SH-SY5Y (cell line): ENCODE results near the gene YY1.

Source experiments
- GATA2 ChIP-seq: IDR thresholded peaks from 2 replicates; pipeline ENCODE4 v1.6.1; 2011; ENCODE audit warnings: mild to moderate bottlenecking, low read depth, low read length
- GATA3 ChIP-seq: IDR thresholded peaks from 2 replicates; pipeline ENCODE4 v1.6.1; 2011; ENCODE audit warnings: low read depth, mild to moderate bottlenecking, low read length, moderate library complexity

DNA sequence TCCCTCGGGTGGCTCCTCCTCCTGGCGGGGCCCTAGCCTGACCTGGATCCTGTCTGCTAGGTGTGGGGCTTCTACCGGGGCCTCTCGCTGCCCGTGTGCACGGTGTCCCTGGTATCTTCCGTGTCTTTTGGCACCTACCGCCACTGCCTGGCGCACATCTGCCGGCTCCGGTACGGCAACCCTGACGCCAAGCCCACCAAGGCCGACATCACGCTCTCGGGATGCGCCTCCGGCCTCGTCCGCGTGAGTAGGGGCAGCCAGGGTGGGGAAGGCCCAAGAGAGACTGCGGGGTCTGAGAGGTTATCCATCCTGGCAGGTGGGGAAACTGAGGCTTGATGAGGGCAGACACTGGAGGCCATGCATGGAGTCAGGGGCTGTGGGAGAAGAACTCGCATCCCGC lies 88.2 kb downstream of the YY1 start:
- TF ChIP-seq GATA3 (no peak), GATA2 (no peak)
